GM13977 (cell line): ENCODE results near the gene TIMM21.

Source experiments
- DNase-seq: peaks from one replicate; pipeline ENCODE4 v3.0.0; 2012; ENCODE audit warnings: low spot score
- in situ Hi-C: fragments of 300-500 bp; cut with MboI; formaldehyde crosslinking; loops from one replicate; pipeline ENCODE4 v1.12.0; 2022; ENCODE audit warnings: low sequenced_read_pairs, low pct_unique_long_range_greater_than_20kb, mixed read lengths, inconsistent platforms; ENCODE audit not compliant: unreplicated experiment
- TF ChIP-seq, protein P1 (sequence below): IDR thresholded peaks from 2 replicates; pipeline ENCODE4 v1.5.1; 2012; ENCODE audit warnings: mild to moderate bottlenecking, control low read depth; ENCODE audit not compliant: insufficient read depth; ENCODE audit errors: extremely low read depth, missing control alignments

Gene TIMM21

GRCh38 chr18:74147779-74148542, at the start of gene TIMM21, which contains the start of gene FBXO15:
TSS of gene TIMM21 (plus strand) at chr18:74148523. CDS start at chr18:74148809, 286 bp downstream.
TSS of gene FBXO15 (minus strand) at chr18:74147834. CDS start at chr18:74147785, 49 bp downstream.
- in situ Hi-C loops, result no loop called here

GRCh38 chr18:74108460-74108859, 39.9 kb upstream of the TIMM21 start:
- DNase-seq, result no peak
- in situ Hi-C loops, result no loop called here
- TF ChIP-seq, protein P1, sequence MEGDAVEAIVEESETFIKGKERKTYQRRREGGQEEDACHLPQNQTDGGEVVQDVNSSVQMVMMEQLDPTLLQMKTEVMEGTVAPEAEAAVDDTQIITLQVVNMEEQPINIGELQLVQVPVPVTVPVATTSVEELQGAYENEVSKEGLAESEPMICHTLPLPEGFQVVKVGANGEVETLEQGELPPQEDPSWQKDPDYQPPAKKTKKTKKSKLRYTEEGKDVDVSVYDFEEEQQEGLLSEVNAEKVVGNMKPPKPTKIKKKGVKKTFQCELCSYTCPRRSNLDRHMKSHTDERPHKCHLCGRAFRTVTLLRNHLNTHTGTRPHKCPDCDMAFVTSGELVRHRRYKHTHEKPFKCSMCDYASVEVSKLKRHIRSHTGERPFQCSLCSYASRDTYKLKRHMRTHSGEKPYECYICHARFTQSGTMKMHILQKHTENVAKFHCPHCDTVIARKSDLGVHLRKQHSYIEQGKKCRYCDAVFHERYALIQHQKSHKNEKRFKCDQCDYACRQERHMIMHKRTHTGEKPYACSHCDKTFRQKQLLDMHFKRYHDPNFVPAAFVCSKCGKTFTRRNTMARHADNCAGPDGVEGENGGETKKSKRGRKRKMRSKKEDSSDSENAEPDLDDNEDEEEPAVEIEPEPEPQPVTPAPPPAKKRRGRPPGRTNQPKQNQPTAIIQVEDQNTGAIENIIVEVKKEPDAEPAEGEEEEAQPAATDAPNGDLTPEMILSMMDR, result no peak

More at GRCh38 chr18:74147779-74148542, at the start of gene TIMM21, which contains the start of gene FBXO15:
- DNase-seq, result peak; percentile 95
- TF ChIP-seq, protein P1, result no peak

DNA sequence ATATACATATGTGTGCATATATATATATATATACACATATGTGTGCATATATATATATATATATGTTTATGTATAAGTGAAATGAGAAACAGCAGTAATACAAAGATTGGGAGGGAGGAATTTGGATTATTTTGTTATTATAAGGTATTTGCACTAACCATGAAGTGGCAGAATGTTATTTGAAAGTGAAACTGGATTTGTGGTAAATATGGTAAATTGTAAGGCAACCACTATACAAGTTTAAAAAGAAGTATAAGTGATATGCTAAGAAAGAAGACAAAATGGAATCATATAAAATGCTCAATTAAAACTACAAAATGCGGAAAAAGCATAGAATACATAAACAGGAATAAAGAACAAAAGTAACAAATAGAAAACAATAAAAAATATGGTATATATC, 38.2 kb upstream of the TIMM21 start:
- in situ Hi-C loops, result no loop called here
- no peak for DNase-seq
- TF ChIP-seq, protein P1, result no peak

- no peak for DNase-seq
- in situ Hi-C loops, result no loop called here
- TF ChIP-seq, protein P1, result no peak
Measured at GRCh38 chr18:74110976-74111375, 37.3 kb upstream of the TIMM21 start.

DNA sequence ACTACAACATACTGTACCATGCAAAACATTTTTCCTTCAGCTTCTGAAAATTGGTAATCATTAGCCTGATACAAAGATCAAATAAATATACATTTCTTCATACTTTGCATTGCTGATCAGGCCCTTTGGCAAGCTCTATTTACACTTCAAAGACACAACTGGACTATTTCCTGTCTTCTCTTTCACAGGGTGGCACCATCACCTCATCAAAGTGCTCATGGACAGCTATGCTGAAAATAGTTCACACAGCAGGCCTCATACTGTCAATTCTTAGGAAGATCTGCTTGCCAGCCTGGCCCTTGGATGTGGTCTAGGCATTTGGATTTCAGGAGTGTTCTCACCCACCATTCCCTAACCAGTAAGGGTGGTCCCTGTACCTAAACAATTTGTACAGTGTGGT, 34.6 kb upstream of the TIMM21 start:
- DNase-seq, result no peak
- in situ Hi-C loops, result no loop called here
- TF ChIP-seq, protein P1, result no peak

DNA sequence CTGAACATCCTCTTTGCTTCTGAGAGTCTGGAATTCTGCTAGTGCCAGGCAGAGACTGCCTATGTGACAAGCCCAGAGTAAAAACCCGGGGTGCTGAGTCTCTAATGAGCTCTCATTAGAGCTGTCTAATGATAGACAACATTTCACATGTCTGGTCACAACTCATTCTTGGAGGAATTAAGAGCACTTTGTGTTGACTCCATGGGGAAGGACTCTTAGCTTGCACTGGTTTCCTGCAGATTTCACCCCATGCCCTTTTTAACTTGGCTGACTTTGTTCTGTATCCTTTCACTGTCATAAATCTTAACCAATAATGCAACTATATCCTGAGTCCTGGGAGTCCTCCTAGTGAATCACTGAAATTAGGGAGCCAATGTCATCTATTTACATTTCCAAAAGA, 34.2 kb upstream of the TIMM21 start:
- DNase-seq, result no peak
- in situ Hi-C loops, result no loop called here

More for the DNA sequence above, 34.2 kb upstream of the TIMM21 start:
- TF ChIP-seq, protein P1, result no peak
